Upper lobe of left lung (tissue), 6 donors: ENCODE data around the gene KLHL28. TPM values are rescaled to one million over a fixed set of nuclear protein-coding genes. Genes with fewer than 3 reads are reported as not detected.

Experiments
- ATAC-seq, 2 donors: fragments of 200-7000 bp; cut with Tn5 transposase; one replicate each; pipeline ENCODE4 v1.9.1; 2022; ENCODE audit warnings: mild to moderate bottlenecking in 2 of 2, moderate library complexity in 2 of 2; ENCODE audit not compliant: low FRiP score in 2 of 2
- DNase-seq, 2 donors: peaks; one replicate each; pipeline ENCODE4 v3.0.0-alpha.2; 2019 to 2020
- H3K27ac ChIP-seq, 4 donors: fragments of 200-600 bp; sonication (generic); one replicate each; pipeline ENCODE4 v1.5.1; 2016 to 2019
- H3K27me3 ChIP-seq, 4 donors: fragments of 200-600 bp; sonication (generic); one replicate each; pipeline ENCODE4 v1.5.1; 2017 to 2019
- H3K36me3 ChIP-seq, 4 donors: fragments of 200-600 bp; sonication (generic); one replicate each; pipeline ENCODE4 v1.5.1; 2016 to 2019
- H3K4me1 ChIP-seq, 4 donors: fragments of 200-600 bp; sonication (generic); one replicate each; pipeline ENCODE4 v1.5.1; 2018 to 2019
- H3K4me3 ChIP-seq, 4 donors: fragments of 200-600 bp; sonication (generic); one replicate each; pipeline ENCODE4 v1.5.1; 2017 to 2019; ENCODE audit warnings: mild to moderate bottlenecking in 2 of 4, moderate library complexity in 1 of 4
- H3K9me3 ChIP-seq, 4 donors: fragments of 200-600 bp; sonication (generic); one replicate each; pipeline ENCODE4 v1.5.1; 2018 to 2019
- EP300 ChIP-seq, 4 donors: sonication (generic); formaldehyde crosslinking; IDR thresholded peaks; one replicate each; pipeline ENCODE4 v1.5.1; 2017; ENCODE audit warnings: antibody characterized with exemption in 4 of 4, control low read depth in 2 of 4
- POLR2A ChIP-seq, 4 donors: fragments of 450-650 bp; IDR thresholded peaks; one replicate each; pipeline ENCODE4 v1.5.1; 2016 to 2017; ENCODE audit warnings: antibody characterized with exemption in 4 of 4, mild to moderate bottlenecking in 2 of 4
- POLR2AphosphoS5 ChIP-seq, 2 donors: sonication (generic); formaldehyde crosslinking; IDR thresholded peaks; one replicate each; pipeline ENCODE4 v1.5.1; 2017; ENCODE audit warnings: antibody characterized with exemption in 2 of 2
- WGBS, 2 donors: methylation state at CpG; one replicate each; pipeline ENCODE4 v1.1.5; 2017 to 2018; 5-methylcytosine and 5-hydroxymethylcytosine counted together
- total RNA-seq, 6 donors: library from RNA; depleted of rRNA in 4 of 6; stranded (reverse); fragments of >200 nt in 4 of 6; gene quantifications; one replicate each; pipeline versions ENCODE4 v1.1.0 to v1.2.1, GENCODE V29; 2016 to 2021
- TF ChIP-seq, protein P1 (sequence below), 6 experiments: fragments of 450-650 bp in 4 of 6; fragments of 200-600 bp in 2 of 6; sonication (generic) in 2 of 6; IDR thresholded peaks; one replicate each; pipeline ENCODE4 v1.5.1; 2016 to 2019; ENCODE audit warnings: antibody characterized with exemption in 6 of 6
- donor health status: DM: no; HTN: no; CAD: no; lungs with moderate emphysema.
- donor health status: DM: no; HTN: yes; CAD: no; lungs with severe emphysema.

The KLHL28 gene
- total RNA-seq, 6 donors from 2014 or later, result 3.7 to 20.0 (median 12.4) TPM

DNA sequence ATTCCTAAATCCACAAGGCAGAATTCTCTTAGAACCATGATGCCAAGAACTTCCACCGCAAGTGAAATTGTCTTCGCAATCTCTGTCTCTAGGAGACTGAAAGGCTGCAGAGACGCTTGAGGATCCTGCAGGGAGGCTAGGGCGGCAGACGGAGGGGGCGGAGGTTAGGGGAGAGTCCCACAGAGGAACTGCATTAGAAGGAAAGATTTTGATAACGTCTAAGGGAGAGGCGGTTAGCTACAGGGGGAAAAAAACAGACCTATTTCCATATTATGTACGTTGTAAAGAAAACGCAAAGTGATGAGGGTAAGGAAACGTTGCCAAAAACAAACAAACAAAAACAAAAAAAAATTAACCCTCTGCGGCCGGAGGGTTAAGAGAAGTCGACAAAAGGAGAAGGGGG is 595 bp downstream of the KLHL28 start:
- 0 to 1% methylated on average over 14 of the region's 14 CpGs for WGBS, 2 donors
- no peaks in the 10 kb centered on the region for H3K9me3 ChIP-seq
- ATAC-seq (peak; percentile 80 to 83), DNase-seq (peak; percentile 15 to 72)
- H3K27me3 ChIP-seq, result no peaks in the 10 kb centered on the region
- H3K4me3 ChIP-seq, result peak overlapping the region; percentile 56 to 93 (median 90)
- TF ChIP-seq POLR2AphosphoS5 (IDR thresholded peaks at IDR 0.05) (no peak), POLR2A (IDR thresholded peaks at IDR 0.05) (no peak), EP300 (IDR thresholded peaks at IDR 0.05) (no peak)
- TF ChIP-seq, protein P1, sequence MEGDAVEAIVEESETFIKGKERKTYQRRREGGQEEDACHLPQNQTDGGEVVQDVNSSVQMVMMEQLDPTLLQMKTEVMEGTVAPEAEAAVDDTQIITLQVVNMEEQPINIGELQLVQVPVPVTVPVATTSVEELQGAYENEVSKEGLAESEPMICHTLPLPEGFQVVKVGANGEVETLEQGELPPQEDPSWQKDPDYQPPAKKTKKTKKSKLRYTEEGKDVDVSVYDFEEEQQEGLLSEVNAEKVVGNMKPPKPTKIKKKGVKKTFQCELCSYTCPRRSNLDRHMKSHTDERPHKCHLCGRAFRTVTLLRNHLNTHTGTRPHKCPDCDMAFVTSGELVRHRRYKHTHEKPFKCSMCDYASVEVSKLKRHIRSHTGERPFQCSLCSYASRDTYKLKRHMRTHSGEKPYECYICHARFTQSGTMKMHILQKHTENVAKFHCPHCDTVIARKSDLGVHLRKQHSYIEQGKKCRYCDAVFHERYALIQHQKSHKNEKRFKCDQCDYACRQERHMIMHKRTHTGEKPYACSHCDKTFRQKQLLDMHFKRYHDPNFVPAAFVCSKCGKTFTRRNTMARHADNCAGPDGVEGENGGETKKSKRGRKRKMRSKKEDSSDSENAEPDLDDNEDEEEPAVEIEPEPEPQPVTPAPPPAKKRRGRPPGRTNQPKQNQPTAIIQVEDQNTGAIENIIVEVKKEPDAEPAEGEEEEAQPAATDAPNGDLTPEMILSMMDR (IDR thresholded peaks at IDR 0.05), result no peak
- peak overlapping the region; percentile 87 to 93 (median 90) for H3K27ac ChIP-seq
- no peaks in the 10 kb centered on the region for H3K36me3 ChIP-seq
- peaks cover 34 to 63% (median 49%) of the 10 kb centered on the region in 4 donors for H3K4me1 ChIP-seq

DNA sequence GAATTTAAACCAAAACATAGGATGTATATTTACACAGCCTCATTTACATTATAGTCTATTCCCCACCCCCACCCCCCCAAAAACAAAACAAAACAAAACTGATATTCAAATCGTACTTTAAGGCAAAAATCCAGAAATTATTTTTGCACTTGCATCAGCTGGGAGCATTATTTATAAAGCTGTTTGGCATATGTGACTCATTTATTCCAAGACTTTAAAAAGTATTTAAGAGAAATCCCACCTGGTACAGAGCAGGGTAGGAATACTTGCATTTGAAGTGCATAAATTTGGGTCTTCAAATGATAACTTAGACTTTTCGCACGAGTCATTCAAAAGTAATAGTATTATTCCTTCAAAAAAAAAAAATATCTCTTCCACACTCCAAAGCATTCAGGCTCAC is 1.1 kb downstream of the KLHL28 start:
- peak overlapping the region; percentile 56 to 93 (median 90) for H3K4me3 ChIP-seq
- ATAC-seq (no peak), DNase-seq (no peak)
- TF ChIP-seq POLR2AphosphoS5 (IDR thresholded peaks at IDR 0.05), result no peak
- TF ChIP-seq, protein P1 (IDR thresholded peaks at IDR 0.05), result no peak
- no peak for TF ChIP-seq EP300 (IDR thresholded peaks at IDR 0.05)
- TF ChIP-seq POLR2A (IDR thresholded peaks at IDR 0.05), result no peak
- 2 to 6% methylated on average over 3 of the region's 3 CpGs for WGBS, 2 donors
- peaks cover 30 to 59% (median 46%) of the 10 kb centered on the region in 4 donors for H3K4me1 ChIP-seq
- peak overlapping the region; percentile 87 to 93 (median 90) for H3K27ac ChIP-seq
- no peaks in the 10 kb centered on the region for H3K9me3 ChIP-seq
- no peaks in the 10 kb centered on the region for H3K27me3 ChIP-seq
- H3K36me3 ChIP-seq, result no peaks in the 10 kb centered on the region

DNA sequence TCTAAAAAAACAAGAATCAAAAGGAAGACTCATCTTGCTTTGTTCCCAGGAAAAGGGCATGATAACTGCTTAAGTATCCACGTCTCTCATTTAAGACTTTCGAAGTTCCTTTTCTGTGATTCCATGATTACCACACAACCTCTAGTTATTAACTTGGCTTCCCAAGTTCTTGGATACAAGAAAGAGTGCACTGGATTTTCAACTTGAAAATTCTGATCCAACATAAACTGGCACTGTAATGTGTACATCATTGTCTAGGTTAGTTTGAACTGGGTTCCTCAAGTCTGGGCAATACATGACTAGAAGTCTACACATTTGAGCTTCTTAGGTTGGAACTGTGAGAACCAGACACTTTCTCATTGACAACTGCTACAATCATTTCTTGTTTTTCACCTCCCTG is 1.6 kb downstream of the KLHL28 start:
- WGBS, 2 donors, result 28 to 38% methylated on average over 2 of the region's 2 CpGs
- peaks cover 28 to 59% (median 46%) of the 10 kb centered on the region in 4 donors for H3K4me1 ChIP-seq
- TF ChIP-seq EP300 (IDR thresholded peaks at IDR 0.05), result no peak
- TF ChIP-seq POLR2A (IDR thresholded peaks at IDR 0.05), result no peak
- H3K9me3 ChIP-seq, result no peaks in the 10 kb centered on the region
- DNase-seq, result no peak
- no peaks in the 10 kb centered on the region for H3K27me3 ChIP-seq
- no peak for ATAC-seq
- H3K36me3 ChIP-seq, result no peaks in the 10 kb centered on the region
- peak overlapping the region in 3 of 4 donors; percentile 90 to 93 (median 90) for H3K4me3 ChIP-seq
- H3K27ac ChIP-seq, result peak overlapping the region in 1 of 4 donors; percentile 90

DNA sequence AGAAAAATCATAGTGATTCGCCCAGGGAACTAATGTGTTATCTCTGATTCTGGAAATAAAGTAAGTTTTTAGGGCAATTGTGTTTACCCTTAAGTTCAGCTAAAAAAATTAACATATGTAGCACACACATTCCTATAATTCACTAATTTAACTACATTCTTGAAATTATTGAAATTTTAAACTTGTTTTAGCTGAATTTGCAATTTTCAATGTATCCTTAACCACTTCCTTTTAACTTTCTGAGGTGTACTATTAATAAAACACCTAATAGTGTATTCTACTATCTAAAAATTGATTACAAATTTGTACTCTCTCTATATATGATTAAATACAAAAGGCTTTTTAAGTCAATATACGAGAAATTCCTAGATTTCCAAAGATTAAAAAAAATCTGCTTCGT is 2.2 kb downstream of the KLHL28 start:
- no peak overlapping the region for H3K27ac ChIP-seq
- H3K9me3 ChIP-seq, result no peaks in the 10 kb centered on the region
- no peak for ATAC-seq
- peaks cover 28 to 57% (median 45%) of the 10 kb centered on the region in 4 donors for H3K4me1 ChIP-seq
- no peak for TF ChIP-seq POLR2A (IDR thresholded peaks at IDR 0.05)
- TF ChIP-seq POLR2AphosphoS5 (IDR thresholded peaks at IDR 0.05), result no peak
- no peak for TF ChIP-seq EP300 (IDR thresholded peaks at IDR 0.05)
- TF ChIP-seq, protein P1 (IDR thresholded peaks at IDR 0.05), result no peak
- no peak for DNase-seq
- WGBS, 2 donors, result 70 to 85% methylated on average over 3 of the region's 3 CpGs
- no peaks in the 10 kb centered on the region for H3K36me3 ChIP-seq
- no peaks in the 10 kb centered on the region for H3K27me3 ChIP-seq
- no peak overlapping the region for H3K4me3 ChIP-seq

DNA sequence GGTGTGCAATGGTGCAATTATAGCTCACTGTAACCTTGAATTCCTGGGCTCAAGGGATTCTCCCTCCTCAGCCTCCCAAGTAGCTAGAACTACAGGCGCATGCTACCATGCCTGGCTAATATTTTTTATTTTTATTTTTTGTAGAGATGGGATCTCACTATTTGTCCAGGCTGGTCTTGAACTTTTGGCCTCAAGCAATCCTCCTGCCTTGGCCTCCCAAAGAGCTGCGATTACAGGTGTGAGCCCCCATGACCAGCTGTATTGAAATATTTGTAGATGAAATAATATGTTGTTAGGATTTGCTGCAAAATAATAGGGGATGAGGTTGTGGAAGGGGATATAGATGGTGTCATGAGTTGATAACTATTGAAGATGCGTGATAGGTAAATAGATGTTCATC is 4.9 kb downstream of the KLHL28 start:
- DNase-seq (no peak), ATAC-seq (no peak)
- Histone ChIP-seq H3K9me3 (no peaks in the 10 kb centered on the region), H3K4me1 (peaks cover 22 to 39% (median 30%) of the 10 kb centered on the region in 4 donors), H3K27ac (no peak overlapping the region), H3K27me3 (no peaks in the 10 kb centered on the region), H3K36me3 (peaks cover 0 to 5% (median 0%) of the 10 kb centered on the region in 4 donors), H3K4me3 (no peak overlapping the region)
- WGBS, 2 donors, result 96 to 98% methylated on average over 3 of the region's 3 CpGs
- TF ChIP-seq POLR2AphosphoS5 (IDR thresholded peaks at IDR 0.05) (no peak), EP300 (IDR thresholded peaks at IDR 0.05) (no peak), POLR2A (IDR thresholded peaks at IDR 0.05) (no peak)
- TF ChIP-seq, protein P1 (IDR thresholded peaks at IDR 0.05), result no peak
